Stimulated activated naive CD8-positive, alpha-beta T cell treated with anti-CD3 and anti-CD28 coated beads, Interleukin-15, amount 100 ng/mL, for 72 hours (primary cell): ENCODE measurements around the gene ZDHHC24.

Experiments
- ATAC-seq: fragments of 150-1000 bp; cut with Tn5 transposase; 2 replicates; pipeline ENCODE4 v1.10.0; 2021; ENCODE audit warnings: mild to moderate bottlenecking, moderate library complexity
- DNase-seq, 2 donors: peaks; one replicate each; pipeline ENCODE4 v3.0.0; 2021 to 2022
- H3K27ac Mint-ChIP-seq, 2 donors: one replicate each; pipeline ENCODE4 v1.8.0; 2022; ENCODE audit warnings: mild to moderate bottlenecking in 2 of 2, mixed read lengths in 2 of 2, moderate library complexity in 2 of 2
- H3K27me3 Mint-ChIP-seq: one replicate; pipeline ENCODE4 v1.8.0; 2022; ENCODE audit warnings: mixed read lengths
- H3K4me1 Mint-ChIP-seq: one replicate; pipeline ENCODE4 v1.8.0; 2022; ENCODE audit warnings: mild to moderate bottlenecking, mixed read lengths
- H3K4me3 Mint-ChIP-seq, 2 donors: one replicate each; pipeline ENCODE4 v1.8.0; 2022; ENCODE audit warnings: mild to moderate bottlenecking in 2 of 2, mixed read lengths in 2 of 2, moderate library complexity in 1 of 2
- H3K9me3 Mint-ChIP-seq, 2 donors: one replicate each; pipeline ENCODE4 v1.8.0; 2022; ENCODE audit warnings: mixed read lengths in 2 of 2

Gene ZDHHC24

DNA sequence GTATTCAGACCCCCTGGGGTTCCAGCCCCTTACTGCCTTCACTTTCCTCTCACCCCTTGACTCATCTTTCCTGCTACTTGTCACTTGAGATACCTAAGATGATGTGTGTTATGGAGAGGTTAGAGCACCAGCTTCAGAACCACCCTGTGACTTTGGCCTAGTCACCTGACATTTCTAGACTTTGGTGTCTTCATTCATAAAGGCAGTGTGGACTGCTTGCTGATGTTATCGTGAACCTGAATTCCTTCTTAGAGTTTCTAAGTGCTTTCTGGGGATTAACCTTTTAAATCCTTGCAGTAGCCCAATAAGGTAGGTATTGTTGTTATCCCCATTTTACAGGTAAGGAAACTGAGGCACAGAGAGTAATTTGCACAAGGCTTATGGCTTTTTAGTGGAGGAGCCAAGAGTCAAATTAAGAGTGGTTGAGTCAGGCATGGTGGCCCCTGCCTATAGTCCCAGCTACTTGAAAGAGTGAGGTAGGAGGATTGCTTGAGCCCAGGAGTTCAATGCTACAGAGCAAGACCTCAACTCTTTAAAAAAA is 40.5 kb downstream of the ZDHHC24 start:
- Mint-ChIP-seq H3K27me3 (no peaks in the 10 kb centered on the region), H3K4me1 (peaks cover 6% of the 10 kb centered on the region), H3K27ac (peak overlapping the region in 1 of 2 donors; percentile 64), H3K9me3 (no peaks in the 10 kb centered on the region), H3K4me3 (no peak overlapping the region)
- ATAC-seq = no peak
- no peak for DNase-seq

DNA sequence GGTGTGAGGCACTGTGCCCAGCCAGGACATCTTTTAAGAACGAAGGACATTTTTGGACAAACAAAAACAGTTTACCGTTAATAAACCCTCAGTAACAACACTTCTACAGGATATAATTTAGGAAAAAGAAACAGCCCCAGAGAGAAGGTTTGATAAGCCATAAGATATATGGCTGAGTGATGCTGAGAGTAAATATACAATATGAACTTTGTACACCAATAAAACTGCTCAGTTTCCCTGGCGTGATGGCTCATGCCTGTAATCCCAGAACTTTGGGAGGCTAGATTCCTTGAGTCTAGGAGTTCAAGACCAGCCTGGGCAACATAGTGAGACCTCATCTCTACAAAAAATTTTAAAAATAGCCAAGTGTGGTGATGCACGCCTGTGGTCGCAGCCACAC is 47.3 kb downstream of the ZDHHC24 start:
- H3K9me3 Mint-ChIP-seq = no peaks in the 10 kb centered on the region
- peak overlapping the region in 1 of 2 donors; percentile 78 for H3K27ac Mint-ChIP-seq

DNA sequence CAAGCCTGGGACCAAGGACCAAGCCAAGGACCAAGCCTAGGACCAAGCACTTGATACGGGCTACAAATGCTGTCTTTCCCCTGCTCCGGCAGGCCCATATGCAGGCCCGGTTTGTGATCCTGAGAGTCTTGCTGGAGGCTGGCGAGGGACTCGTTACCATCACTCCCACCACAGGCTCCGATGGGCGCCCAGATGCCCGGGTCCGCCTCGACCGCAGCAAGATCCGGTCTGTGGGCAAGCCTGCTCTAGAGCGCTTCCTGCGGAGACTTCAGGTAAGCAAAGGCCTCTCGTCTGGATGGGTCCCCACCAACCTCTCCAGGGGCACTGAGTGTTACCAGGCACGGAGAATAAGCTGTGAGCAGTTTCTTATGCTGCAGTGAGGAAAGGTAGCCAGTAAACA is 48.6 kb downstream of the ZDHHC24 start:
- no peak overlapping the region for H3K27ac Mint-ChIP-seq
- H3K4me1 Mint-ChIP-seq = peaks cover 6% of the 10 kb centered on the region

More for the DNA sequence above, 47.3 kb downstream of the ZDHHC24 start:
- no peak overlapping the region for H3K4me3 Mint-ChIP-seq
- no peak for DNase-seq
- no peak for ATAC-seq
- no peaks in the 10 kb centered on the region for H3K27me3 Mint-ChIP-seq
- H3K4me1 Mint-ChIP-seq = no peaks in the 10 kb centered on the region

DNA sequence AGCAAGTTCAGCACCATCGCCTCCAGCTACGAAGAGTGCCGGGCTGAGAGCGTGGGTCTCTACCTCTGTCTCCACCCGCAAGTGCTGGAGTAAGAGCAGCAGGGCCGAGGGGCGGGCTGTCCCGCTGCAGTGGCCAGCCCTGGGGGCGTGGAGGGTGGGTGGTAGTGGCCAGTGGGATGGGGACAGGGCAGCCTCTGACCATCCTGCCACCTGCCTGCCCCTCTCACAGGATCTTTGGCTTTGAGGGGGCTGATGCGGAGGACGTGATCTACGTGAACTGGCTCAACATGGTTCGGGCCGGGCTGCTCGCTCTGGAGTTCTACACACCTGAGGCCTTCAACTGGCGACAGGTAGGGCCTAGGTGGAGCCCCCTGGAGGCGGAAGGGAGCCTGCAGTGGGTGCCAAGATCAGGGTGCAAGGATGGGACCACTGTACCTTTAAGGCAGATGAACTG is 50.4 kb downstream of the ZDHHC24 start:
- ATAC-seq = no peak
- peak in 1 of 2 donors; percentile 27 for DNase-seq
- no peak overlapping the region for H3K4me3 Mint-ChIP-seq
- no peak overlapping the region for H3K27ac Mint-ChIP-seq
- H3K9me3 Mint-ChIP-seq = no peaks in the 10 kb centered on the region
- peaks cover 6% of the 10 kb centered on the region for H3K4me1 Mint-ChIP-seq
- H3K27me3 Mint-ChIP-seq = no peaks in the 10 kb centered on the region

More for the DNA sequence above, 48.6 kb downstream of the ZDHHC24 start:
- ATAC-seq (no peak), DNase-seq (no peak)
- H3K27me3 Mint-ChIP-seq = no peaks in the 10 kb centered on the region
- H3K4me3 Mint-ChIP-seq = no peak overlapping the region
- no peaks in the 10 kb centered on the region for H3K9me3 Mint-ChIP-seq

DNA sequence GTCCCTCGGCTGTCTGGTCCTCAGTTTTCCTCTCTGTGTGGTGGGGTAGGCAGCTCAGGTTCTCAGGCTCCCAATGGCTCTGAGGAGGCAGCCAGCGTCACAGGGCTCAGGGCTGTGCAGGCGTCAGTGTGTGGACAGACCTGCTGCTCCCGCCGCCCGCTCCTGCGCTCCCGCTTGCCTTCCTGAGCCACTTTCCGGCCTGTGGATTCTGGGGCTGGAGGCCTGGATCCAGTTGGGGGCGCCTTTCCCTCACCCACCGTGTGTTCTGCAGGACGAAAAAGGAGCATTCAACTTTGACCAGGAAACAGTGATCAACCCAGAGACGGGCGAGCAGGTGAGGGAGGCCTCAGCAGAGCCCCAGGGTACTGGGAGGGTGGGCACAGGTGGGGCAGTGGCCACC is 50.9 kb downstream of the ZDHHC24 start:
- H3K9me3 Mint-ChIP-seq = no peaks in the 10 kb centered on the region
- ATAC-seq (no peak), DNase-seq (no peak)
- H3K4me3 Mint-ChIP-seq = no peak overlapping the region
- H3K27me3 Mint-ChIP-seq = no peaks in the 10 kb centered on the region
- H3K4me1 Mint-ChIP-seq = peaks cover 6% of the 10 kb centered on the region
- peak overlapping the region in 1 of 2 donors; percentile 48 for H3K27ac Mint-ChIP-seq

DNA sequence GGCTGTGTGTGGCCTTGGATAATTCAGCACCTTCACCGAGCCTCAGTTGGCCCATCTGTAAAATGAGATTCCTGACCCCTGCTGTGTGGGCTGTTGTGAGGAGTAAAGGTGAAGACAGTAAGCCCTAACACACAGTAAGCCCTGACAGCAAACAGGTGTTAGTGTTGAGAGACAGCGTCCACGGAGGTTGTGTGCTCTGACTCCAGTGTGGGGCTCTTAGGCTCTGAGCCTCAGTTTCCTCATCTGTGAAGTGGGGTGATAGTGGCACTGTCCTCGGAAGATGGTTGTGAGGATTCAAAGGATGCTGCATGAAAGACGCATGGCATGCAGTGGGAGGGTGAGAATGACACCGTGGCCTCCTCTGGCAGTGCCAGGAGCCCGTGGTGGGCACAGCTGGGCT is 51.4 kb downstream of the ZDHHC24 start:
- Mint-ChIP-seq H3K9me3 (no peaks in the 10 kb centered on the region), H3K4me1 (peaks cover 6% of the 10 kb centered on the region), H3K4me3 (no peak overlapping the region), H3K27ac (no peak overlapping the region), H3K27me3 (no peaks in the 10 kb centered on the region)
- no peak for ATAC-seq
- no peak for DNase-seq

DNA sequence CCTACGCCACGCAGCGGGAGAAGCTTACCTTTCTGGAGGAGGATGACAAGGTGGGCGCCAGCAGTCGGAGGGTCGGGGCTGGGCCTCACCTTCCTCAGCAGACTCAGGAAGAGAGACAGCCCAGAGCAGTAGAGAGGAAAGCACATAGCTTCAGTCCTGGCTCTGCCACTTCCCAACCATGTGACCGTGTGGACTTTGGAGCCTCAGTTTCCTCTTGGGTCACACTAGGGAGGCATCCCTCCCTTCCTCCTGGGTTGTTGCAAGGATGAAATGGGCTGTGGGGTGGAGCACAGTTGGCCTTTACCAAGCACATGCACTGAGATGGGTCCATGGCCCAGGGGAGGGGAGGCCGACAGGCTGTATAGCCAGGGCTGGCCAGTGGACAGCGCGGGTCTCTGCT is 52.7 kb downstream of the ZDHHC24 start:
- no peaks in the 10 kb centered on the region for H3K9me3 Mint-ChIP-seq
- peaks cover 6% of the 10 kb centered on the region for H3K4me1 Mint-ChIP-seq
- no peaks in the 10 kb centered on the region for H3K27me3 Mint-ChIP-seq
- H3K4me3 Mint-ChIP-seq = no peak overlapping the region
- no peak for ATAC-seq
- peak overlapping the region in 1 of 2 donors; percentile 30 for H3K27ac Mint-ChIP-seq
- DNase-seq = no peak

DNA sequence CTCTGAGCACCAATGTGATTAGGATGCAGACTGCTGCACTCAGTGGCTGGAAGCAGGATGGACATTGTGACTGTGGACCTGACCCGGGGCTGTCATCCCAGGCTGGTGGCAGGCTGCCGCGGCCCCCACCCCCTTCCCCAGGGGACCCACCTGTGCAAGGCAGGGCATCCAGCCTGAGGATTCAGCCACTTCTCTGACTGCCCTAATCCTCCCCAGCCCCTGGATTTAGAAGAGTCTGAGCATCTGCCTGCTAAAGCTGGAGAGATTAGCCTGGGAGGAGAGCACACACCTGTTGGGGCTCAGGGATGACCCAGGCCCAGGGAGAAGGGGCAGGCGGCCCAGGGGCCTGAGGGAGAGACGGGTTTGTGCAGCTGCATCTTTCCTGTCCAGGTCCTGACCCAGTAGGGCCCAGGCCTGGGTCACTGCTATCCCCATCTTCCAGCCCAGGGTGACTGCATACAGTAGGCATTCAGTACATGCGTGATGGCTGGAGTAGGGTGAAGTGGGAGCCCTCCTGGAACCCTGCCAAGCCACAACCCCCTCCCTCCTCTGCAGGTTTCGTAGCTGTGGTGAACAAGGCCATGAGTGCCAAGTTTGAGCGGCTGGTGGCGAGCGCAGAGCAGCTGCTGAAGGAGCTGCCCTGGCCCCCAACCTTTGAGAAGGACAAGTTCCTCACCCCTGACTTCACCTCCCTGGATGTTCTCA is 53.5 kb downstream of the ZDHHC24 start:
- Mint-ChIP-seq H3K9me3 (no peaks in the 10 kb centered on the region), H3K4me1 (peaks cover 6% of the 10 kb centered on the region), H3K4me3 (no peak overlapping the region), H3K27ac (no peak overlapping the region), H3K27me3 (no peaks in the 10 kb centered on the region)
- DNase-seq = no peak
- no peak for ATAC-seq

DNA sequence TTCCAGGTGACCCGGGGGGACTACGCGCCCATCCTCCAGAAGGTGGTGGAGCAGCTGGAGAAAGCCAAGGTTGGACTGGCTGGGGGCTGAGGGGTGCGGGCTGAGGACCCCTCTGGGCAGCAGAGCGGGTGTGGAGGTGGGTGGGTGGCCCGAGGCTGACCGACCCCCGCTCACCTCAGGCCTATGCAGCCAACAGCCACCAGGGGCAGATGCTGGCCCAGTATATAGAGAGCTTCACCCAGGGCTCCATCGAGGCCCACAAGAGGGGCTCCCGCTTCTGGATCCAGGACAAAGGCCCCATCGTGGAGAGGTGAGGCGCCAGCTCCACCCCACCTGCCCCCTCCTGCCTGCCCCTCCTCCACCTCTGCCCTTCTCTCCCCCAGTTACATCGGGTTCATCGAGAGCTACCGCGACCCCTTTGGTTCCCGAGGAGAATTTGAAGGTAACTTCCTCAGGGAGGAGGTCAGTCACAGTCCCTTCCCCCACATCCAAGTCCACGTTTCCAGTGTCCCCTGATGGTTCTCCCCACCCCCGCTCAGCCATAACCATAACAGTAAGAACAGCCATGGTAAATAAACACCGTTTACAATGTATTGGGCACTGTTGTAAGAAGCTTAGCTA is 54.4 kb downstream of the ZDHHC24 start:
- Mint-ChIP-seq H3K4me3 (no peak overlapping the region), H3K4me1 (peaks cover 6% of the 10 kb centered on the region), H3K9me3 (no peaks in the 10 kb centered on the region), H3K27me3 (no peaks in the 10 kb centered on the region), H3K27ac (no peak overlapping the region)
- ATAC-seq = peak; percentile 61
- no peak for DNase-seq

DNA sequence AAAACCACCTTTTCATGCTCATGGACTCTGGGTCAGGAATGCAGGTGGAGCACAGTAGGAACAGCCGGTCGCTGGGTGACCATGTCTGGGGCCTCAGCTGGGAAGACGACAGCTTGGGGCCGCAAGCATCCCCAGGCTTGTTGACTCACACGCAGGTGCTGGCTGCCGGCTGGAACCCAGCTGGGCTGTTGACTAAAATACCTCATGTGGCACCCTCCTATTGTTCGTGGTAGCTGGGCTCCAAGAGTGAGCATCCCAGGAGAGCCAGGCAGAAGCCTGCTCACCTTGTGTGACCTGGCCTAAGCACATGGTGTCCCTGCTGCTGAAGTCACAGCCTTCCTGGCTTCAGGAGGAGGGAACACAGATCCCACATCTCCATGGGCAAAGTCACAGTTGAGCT is 56.2 kb downstream of the ZDHHC24 start:
- Mint-ChIP-seq H3K4me3 (no peak overlapping the region), H3K9me3 (no peaks in the 10 kb centered on the region), H3K27me3 (no peaks in the 10 kb centered on the region), H3K27ac (no peak overlapping the region), H3K4me1 (peaks cover 10% of the 10 kb centered on the region)
- DNase-seq (no peak), ATAC-seq (no peak)

DNA sequence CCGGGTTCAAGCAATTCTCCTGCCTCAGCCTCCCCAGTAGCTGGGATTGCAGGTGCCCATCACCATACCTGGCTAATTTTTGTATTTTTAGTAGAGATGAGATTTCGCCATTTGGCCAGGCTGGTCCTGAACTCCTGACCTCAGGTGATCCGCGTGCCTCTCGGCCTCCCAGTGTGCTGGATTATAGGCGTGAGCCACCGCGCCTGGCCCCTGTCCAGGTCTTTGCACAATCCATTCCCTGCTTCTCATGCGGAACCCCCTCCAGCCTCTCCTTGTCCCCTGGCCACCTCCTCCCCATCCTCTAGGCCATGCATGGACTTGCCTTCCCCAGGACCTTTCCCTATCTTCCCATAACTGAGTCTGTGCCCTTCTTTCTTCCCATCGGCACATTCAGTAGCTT is 56.9 kb downstream of the ZDHHC24 start:
- DNase-seq (no peak), ATAC-seq (no peak)
- no peaks in the 10 kb centered on the region for H3K27me3 Mint-ChIP-seq
- H3K4me1 Mint-ChIP-seq = peaks cover 13% of the 10 kb centered on the region
- H3K27ac Mint-ChIP-seq = peak overlapping the region in 1 of 2 donors; percentile 83
- H3K9me3 Mint-ChIP-seq = no peaks in the 10 kb centered on the region
- no peak overlapping the region for H3K4me3 Mint-ChIP-seq

DNA sequence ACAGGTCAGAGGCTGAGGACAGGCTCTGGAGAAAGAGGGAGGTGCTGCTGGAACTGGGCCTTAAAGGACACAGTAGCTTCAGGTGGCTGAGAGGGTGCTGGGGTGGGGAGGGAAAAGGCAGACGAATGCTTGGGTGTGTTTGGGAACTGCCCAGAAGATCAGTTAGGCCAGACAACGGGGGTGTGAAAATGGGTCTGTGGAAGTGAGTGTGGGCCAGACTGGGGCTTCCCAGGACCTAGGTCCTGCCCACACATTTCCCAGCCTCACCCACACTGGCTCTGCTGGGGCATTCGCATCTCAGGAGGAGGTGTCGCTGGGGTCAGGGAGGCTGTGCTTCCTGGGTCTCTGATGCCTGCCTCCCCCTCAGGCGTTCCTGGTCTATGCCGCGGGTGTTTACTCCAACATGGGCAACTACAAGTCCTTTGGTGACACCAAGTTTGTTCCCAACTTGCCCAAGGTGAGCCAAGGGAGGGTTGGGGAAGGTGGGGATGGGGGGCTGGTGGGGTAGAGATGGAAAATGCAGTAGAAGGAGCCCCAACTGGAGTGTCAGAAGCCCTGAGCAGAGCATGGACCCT is 61.0 kb downstream of the ZDHHC24 start:
- Mint-ChIP-seq H3K27me3 (no peaks in the 10 kb centered on the region), H3K4me3 (no peak overlapping the region), H3K9me3 (no peaks in the 10 kb centered on the region), H3K27ac (peak overlapping the region in 1 of 2 donors; percentile 13), H3K4me1 (peaks cover 24% of the 10 kb centered on the region)
- DNase-seq = no peak
- ATAC-seq = no peak

DNA sequence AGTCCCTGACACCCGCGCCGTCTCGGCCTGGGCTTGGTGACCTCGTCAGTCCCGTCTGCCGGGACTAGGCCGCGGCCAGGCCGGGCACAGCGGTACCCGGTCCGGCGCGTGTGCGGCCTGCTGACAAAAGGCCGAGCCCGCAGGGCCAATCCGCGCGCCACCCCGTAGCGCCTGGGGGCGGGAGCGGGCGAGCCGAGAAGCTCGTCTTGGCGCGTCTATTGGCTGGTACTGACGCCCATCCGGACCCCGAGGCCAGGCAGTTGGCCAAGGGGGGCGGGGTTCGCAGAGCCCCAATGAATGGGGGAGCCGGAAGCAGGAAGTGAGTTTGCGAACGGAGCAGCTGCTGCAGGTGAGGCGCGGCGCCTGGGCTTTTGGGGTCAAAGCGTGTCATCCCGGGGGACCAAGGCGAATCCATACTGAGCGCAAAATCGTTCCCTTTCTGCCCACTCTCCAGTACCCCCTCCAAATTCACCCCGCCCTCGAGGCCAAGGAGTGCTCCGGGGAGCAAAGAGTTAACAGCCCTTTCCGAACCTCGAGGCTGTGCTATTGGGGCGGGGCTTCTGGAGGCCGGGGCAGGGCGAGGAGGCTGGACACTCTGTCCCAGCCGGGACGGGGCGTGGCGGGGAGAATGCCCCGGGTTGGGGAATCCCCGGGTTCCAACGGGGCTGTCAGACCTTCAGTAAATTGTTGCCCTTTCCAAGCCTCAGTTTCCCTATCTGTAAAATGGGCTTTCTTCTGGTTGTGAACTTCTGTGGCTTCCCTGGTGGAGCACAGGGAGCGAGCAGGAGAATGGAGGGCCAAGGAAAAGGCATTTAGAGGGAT is 65.5 kb downstream of the ZDHHC24 start, which contains the start of gene DPP3:
Gene DPP3, plus strand, starts transcription at position 318 of the 822 bp plus-strand sequence. CDS start 1,767 bp downstream, outside the sequence.
- Mint-ChIP-seq H3K9me3 (no peaks in the 10 kb centered on the region), H3K4me3 (peak within 1 kb of the TSS; percentile 89 to 94), H3K4me1 (peaks cover 49% of the 10 kb centered on the region), H3K27ac (peak within 1 kb of the TSS; percentile 92 to 95), H3K27me3 (no peaks in the 10 kb centered on the region)
- ATAC-seq = peak; percentile 98
- DNase-seq = peak; percentile 96 to 98

DNA sequence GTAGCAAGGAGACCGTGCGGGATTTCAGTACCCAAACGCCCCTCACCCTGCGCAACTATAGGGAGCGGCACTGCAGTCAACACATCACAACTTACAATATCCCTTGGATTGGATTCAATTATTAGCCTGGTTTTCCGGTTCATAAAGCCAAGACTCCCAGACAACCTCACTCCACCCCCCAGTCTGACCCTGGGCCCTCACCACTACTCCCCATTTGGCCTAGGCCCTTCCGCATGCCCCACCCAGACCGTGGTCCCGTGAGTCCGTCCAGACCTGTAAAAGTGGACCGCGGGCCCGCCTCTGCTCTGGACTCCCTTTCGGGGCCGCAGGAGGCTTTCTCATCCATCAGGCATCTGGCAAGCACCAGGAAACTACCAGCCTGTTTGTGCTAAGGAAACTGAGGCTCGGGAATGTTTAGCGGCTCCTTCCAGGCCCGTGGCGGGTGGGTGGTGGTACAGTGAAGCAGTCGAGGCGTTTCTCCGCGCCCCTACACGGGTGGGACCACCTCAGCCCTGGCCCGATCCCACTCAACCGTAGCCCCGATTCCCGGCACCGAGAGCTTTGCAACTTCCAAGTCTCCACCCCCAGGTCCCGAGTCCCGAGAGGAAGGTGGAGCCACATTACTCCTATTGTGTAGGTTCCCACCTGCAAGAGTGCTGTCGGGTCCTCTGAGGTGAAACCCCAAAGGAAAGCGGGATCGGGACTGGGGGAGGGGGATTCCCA is 66.3 kb downstream of the ZDHHC24 start:
- H3K4me3 Mint-ChIP-seq = peak overlapping the region; percentile 89 to 94

More for the DNA sequence above, 66.3 kb downstream of the ZDHHC24 start:
- Mint-ChIP-seq H3K27me3 (no peaks in the 10 kb centered on the region), H3K27ac (peak overlapping the region; percentile 89 to 95), H3K9me3 (no peaks in the 10 kb centered on the region), H3K4me1 (peaks cover 44% of the 10 kb centered on the region)
- ATAC-seq (peak; percentile 1), DNase-seq (peak; percentile 12 to 24)
